HT1080 (cell line): ENCODE data around the gene PTPRG. TPM values are rescaled to one million over a fixed set of nuclear protein-coding genes. Genes with fewer than 3 reads are reported as not detected.

ENCODE experiments used
- DNase-seq: peaks from one replicate; pipeline ENCODE4 v3.0.0-alpha.2; 2015; ENCODE audit warnings: low read depth
- total RNA-seq: library from RNA; depleted of rRNA; stranded (reverse); fragments of >200 nt; shearing (Covaris generic); gene quantifications from 2 replicates; pipeline ENCODE4 v1.2.3, GENCODE V29; 2014

PTPRG gene
- total RNA-seq, 1 experiment from 2014 or later, result 41.1 TPM

- DNase-seq, result no peak
Measured at GRCh38 chr3:62248734-62249483, 687.5 kb downstream of the PTPRG start.

DNA sequence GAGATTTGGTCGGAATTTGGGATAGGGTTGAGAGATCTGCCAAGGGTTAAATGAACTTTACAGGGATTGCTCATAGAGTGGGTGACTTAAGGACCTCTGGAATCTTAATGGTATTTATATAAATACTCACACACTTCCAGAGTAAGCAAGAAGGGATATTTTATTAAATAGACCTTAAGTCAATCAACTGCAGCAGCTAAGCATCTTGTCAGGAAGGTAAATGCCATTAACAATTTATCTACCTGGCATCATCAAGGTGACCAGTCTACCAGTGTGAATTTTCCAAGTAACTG, 688.1 kb downstream of the PTPRG start:
- DNase-seq, result no peak

GRCh38 chr3:62249855-62250543, 688.6 kb downstream of the PTPRG start:
- DNase-seq, result no peak

GRCh38 chr3:62252438-62253157, 691.2 kb downstream of the PTPRG start:
- peak; percentile 9 for DNase-seq

DNA sequence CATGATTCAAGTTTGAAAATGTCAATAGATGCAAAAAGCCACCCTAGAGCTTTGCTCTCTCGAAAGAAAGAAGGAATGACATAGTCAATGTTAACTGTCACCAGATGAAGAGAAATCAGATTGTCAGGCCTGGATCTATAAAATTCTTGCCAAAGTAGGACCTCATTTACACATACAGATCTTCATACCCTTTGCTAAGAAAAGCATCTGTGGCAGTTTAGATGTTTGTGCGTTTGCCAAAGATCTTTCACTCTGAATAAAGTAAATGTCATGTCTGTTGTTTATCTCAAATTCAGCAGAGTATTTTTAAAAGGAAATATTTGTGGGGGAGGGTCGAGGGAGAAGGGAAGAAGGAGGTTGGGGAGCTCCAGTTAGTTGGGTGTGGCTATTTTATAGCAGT, 692.6 kb downstream of the PTPRG start:
- no peak for DNase-seq

GRCh38 chr3:62255758-62256157, 694.4 kb downstream of the PTPRG start:
- DNase-seq, result no peak

DNA sequence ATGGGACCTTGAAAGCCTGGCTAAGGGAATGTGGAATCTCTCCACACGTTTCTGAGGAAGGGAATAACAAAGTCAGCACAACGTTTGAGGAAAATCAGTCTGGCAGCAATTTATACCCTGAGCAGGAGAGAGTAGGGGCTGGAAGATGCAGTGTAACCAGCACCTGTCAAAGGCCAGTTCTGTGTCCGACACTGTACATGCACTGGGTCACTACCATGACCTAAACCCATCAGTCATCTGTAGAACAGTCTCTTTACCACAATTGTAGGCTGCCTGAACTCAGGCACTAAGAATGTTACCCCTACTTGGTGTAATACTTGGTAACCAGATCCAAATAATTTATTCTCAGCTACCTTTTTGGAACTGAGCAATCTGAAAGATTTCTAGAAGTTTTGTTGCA, 698.6 kb downstream of the PTPRG start:
- no peak for DNase-seq

DNA sequence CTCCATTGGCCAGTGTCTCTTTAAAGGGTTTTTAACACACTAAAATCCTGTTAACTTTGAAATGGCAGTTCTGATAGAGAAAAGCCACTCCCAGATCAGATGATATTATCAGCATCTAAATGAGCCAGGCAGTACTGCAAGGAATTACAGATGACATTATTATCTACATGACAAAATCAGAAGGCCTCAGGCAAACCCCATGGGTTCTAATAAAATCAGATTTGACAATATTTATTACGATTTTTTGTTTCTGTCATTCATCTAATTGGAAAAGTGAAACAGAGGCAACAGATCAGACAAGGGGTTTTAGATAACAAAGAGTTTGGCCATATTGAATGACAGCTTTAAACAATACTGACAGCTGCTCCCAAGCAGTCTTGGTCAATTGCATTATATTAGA, 699.3 kb downstream of the PTPRG start:
- DNase-seq, result no peak

DNA sequence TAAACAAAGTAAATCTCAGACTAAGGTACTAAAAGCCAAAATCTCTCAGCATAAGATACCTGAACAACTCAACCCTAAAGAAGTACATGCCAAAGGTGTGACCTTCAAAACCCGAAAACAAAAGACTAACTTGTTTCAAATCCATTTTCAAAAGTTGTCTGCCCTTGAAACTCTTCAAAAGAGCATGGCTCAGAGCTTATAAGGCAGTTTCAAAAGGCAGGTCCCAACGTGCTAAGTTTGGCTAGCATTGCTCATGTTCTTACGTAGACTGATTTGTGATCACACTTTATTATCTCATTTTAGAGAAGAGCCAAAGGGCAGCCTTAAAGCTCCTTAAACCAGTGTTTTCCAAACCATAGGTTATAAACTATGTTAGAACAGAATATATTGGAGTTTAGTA, 699.8 kb downstream of the PTPRG start:
- no peak for DNase-seq

DNA sequence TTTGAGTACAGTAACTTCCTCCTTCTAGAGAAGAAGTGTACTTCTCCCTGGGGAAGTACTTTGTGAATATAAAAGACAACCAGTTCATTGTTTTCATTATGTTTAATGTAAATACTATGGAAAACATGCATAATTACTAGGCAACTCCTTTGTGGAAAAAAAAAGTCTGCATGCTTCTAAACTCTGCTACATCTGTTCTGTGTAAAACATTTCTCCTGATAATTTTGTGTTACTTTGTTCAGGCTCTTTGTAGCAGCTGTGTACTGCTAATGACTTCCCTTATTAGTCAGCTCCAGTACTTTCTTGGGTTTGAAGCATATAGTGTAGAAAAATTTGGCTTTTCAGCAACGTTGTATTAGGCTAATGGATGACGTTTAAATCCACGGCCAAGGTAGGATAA, 700.4 kb downstream of the PTPRG start:
- no peak for DNase-seq

DNA sequence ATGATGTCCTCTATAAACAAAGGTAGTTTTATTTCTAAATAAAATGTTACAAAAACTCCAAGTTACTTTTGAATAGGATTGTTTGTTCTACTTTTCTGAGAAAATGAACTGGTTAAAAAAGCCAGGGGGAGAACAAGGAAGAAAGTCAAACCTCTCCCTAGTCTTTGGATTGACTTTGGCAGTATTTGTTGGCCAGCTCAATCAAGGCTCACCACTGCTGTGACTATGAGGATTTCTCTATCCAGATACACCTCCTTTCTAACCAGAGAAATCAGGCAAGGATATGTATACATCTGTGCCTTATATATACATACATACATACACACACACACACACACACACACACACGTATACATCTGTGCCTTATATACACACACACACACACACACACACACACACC, 704.2 kb downstream of the PTPRG start:
- no peak for DNase-seq

GRCh38 chr3:62266668-62267283, 705.4 kb downstream of the PTPRG start:
- no peak for DNase-seq

- DNase-seq, result no peak
Measured at GRCh38 chr3:62276658-62277180, 715.3 kb downstream of the PTPRG start.

DNA sequence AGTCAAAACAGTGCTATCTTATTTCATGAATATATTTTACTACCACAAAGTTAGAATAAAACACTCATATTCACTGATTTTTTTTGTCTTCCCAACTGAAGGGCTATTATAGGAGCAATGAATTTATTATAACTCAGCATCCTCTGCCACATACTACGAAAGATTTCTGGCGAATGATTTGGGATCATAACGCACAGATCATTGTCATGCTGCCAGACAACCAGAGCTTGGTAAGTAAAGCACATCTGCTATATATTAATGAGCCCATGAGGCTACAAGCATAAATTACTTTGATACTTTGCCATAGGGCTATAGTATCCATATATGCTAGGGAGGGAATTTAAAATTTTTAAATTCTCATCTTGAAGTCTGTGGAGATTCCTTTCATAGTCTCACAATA, 716.1 kb downstream of the PTPRG start:
- no peak for DNase-seq

GRCh38 chr3:62277986-62278385, 716.6 kb downstream of the PTPRG start:
- DNase-seq, result no peak

DNA sequence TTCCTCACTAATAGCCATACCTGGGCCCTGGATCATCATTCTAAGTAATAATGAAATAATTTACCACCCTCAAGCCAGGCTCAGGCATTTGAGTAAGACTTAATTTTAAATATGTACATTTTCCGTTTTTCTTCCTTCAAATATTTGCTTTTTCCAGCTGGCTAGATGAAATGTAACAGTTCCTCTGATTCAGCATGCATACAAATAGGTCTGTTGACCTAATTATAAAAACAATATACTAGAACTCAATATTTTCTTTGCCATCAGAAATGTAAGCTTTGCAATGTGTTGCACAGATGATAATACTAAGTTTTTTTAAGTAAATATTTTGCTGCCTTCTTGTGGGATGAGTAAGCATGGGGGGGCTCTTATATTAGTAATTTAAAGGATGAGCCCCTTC, 720.4 kb downstream of the PTPRG start:
- DNase-seq, result no peak

GRCh38 chr3:62284442-62284841, 723.1 kb downstream of the PTPRG start:
- no peak for DNase-seq

- DNase-seq, result no peak
Measured at GRCh38 chr3:62287392-62287927, 726.1 kb downstream of the PTPRG start.

GRCh38 chr3:62289922-62290321, 728.6 kb downstream of the PTPRG start:
- no peak for DNase-seq

- no peak for DNase-seq
Measured at GRCh38 chr3:62293051-62293780, 731.8 kb downstream of the PTPRG start.

DNA sequence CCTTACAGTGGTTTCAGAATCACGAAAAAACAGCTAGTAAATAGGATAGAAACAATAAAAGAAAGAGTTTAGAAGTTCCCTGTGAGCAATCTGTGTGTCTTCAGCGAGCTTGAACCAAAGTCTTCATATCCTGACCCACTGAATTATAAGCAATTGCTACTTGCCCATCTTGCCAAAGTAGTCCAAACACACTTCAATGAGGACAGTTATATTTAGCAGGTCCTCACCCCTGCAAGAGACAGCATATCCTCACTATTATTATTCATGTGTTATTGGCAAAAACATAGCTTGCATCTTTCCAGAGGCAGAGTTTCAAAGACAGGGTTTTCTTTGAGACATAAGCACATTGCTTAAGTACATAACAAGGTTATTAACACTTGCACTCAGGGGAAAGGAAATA, 734.2 kb downstream of the PTPRG start:
- DNase-seq, result no peak
